Sigmoid colon (tissue), 4 donors: ENCODE results near the gene PAFAH1B2.

Source experiments
- POLR2A ChIP-seq, 2 donors: fragments of 450-650 bp; IDR thresholded peaks; one replicate each; pipeline ENCODE4 v1.6.1; 2016; ENCODE audit warnings: antibody characterized with exemption in 2 of 2, mild to moderate bottlenecking in 2 of 2, moderate library complexity in 2 of 2
- POLR2AphosphoS5 ChIP-seq, 4 donors: sonication (generic); formaldehyde crosslinking; IDR thresholded peaks; one replicate each; pipeline ENCODE4 v1.6.1; 2017; ENCODE audit warnings: antibody characterized with exemption in 4 of 4
- TF ChIP-seq, protein P1 (sequence below), 4 experiments: fragments of 450-650 bp in 3 of 4; fragments of 200-600 bp in 1 of 4; IDR thresholded peaks; one replicate each; pipeline ENCODE4 v1.5.1; 2016 to 2019; ENCODE audit warnings: antibody characterized with exemption in 4 of 4, mild to moderate bottlenecking in 3 of 4, moderate library complexity in 2 of 4

DNA sequence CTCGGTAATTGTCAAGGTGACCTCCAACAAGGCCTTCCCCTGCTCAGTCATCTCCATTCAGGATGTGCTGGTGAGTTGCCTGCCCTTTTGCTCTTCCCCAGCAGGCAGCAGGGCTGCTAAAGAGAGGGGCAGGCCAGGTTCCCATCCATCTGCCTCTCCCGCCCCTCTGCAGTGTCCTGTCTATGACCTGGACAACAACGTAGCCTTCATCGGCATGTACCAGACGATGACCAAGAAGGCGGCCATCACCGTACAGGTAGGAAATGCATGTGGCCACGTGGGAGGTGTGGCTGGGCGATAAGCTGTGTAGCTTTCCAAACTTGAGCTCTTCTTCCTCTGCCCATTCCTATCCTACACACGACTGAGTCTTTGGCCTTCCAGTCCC, 38.5 kb downstream of the PAFAH1B2 start:
- TF ChIP-seq, protein P1, sequence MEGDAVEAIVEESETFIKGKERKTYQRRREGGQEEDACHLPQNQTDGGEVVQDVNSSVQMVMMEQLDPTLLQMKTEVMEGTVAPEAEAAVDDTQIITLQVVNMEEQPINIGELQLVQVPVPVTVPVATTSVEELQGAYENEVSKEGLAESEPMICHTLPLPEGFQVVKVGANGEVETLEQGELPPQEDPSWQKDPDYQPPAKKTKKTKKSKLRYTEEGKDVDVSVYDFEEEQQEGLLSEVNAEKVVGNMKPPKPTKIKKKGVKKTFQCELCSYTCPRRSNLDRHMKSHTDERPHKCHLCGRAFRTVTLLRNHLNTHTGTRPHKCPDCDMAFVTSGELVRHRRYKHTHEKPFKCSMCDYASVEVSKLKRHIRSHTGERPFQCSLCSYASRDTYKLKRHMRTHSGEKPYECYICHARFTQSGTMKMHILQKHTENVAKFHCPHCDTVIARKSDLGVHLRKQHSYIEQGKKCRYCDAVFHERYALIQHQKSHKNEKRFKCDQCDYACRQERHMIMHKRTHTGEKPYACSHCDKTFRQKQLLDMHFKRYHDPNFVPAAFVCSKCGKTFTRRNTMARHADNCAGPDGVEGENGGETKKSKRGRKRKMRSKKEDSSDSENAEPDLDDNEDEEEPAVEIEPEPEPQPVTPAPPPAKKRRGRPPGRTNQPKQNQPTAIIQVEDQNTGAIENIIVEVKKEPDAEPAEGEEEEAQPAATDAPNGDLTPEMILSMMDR (IDR thresholded peaks at IDR 0.05): no peak
- no peak for TF ChIP-seq POLR2A (IDR thresholded peaks at IDR 0.05)
- TF ChIP-seq POLR2AphosphoS5 (IDR thresholded peaks at IDR 0.05): no peak
